GM23248 (cell line): ENCODE results near the gene SEMA4G. TPM values are rescaled to one million over a fixed set of nuclear protein-coding genes. Genes with fewer than 3 reads are reported as not detected.

ENCODE experiments used
- DNase-seq: peaks from one replicate; pipeline ENCODE4 v3.0.0-alpha.2; 2015
- H2AFZ ChIP-seq: fragments of 200-600 bp; sonication (generic); 2 replicates; pipeline ENCODE4 v1.6.1; 2016; ENCODE audit warnings: antibody characterized with exemption
- H3F3A ChIP-seq: fragments of 200-600 bp; sonication (generic); 2 replicates; pipeline ENCODE4 v1.6.1; 2016; ENCODE audit warnings: mild to moderate bottlenecking, antibody characterized with exemption, mixed run types; ENCODE audit not compliant: insufficient read depth
- H3K27ac ChIP-seq: fragments of 200-600 bp; sonication (generic); 2 replicates; pipeline ENCODE4 v1.5.1; 2016; ENCODE audit warnings: mild to moderate bottlenecking
- H3K27me3 ChIP-seq: fragments of 200-600 bp; sonication (generic); replicated peaks from 2 replicates; pipeline ENCODE4 v1.6.1; 2016; ENCODE audit warnings: mild to moderate bottlenecking; ENCODE audit not compliant: insufficient read depth
- H3K36me3 ChIP-seq: fragments of 200-600 bp; sonication (generic); 2 replicates; pipeline ENCODE4 v1.6.1; 2016; ENCODE audit warnings: low read depth, mild to moderate bottlenecking
- H3K4me1 ChIP-seq: fragments of 200-600 bp; sonication (generic); 2 replicates; pipeline ENCODE4 v1.6.1; 2016; ENCODE audit warnings: mild to moderate bottlenecking; ENCODE audit not compliant: insufficient read depth
- H3K4me2 ChIP-seq: fragments of 200-600 bp; sonication (generic); one replicate; pipeline ENCODE4 v1.6.1; 2016; ENCODE audit warnings: mild to moderate bottlenecking; ENCODE audit not compliant: unreplicated experiment
- H3K4me3 ChIP-seq: fragments of 200-600 bp; sonication (generic); 2 replicates; pipeline ENCODE4 v1.5.1; 2016; ENCODE audit warnings: mild to moderate bottlenecking
- H3K79me2 ChIP-seq: fragments of 200-600 bp; sonication (generic); 2 replicates; pipeline ENCODE4 v1.6.1; 2016; ENCODE audit warnings: mild to moderate bottlenecking; ENCODE audit not compliant: insufficient read depth
- H3K9ac ChIP-seq: fragments of 200-600 bp; sonication (generic); 2 replicates; pipeline ENCODE4 v1.6.1; 2016; ENCODE audit warnings: mild to moderate bottlenecking
- H3K9me2 ChIP-seq: fragments of 200-600 bp; sonication (generic); 2 replicates; pipeline ENCODE4 v1.6.1; 2016; ENCODE audit warnings: mixed run types, mild to moderate bottlenecking, moderate library complexity; ENCODE audit not compliant: insufficient read depth
- H3K9me3 ChIP-seq: fragments of 200-600 bp; sonication (generic); one replicate; pipeline ENCODE4 v1.6.1; 2017; ENCODE audit warnings: low read depth
- H4K20me1 ChIP-seq: fragments of 200-600 bp; sonication (generic); 2 replicates; pipeline ENCODE4 v1.6.0; 2016; ENCODE audit not compliant: insufficient read depth
- EZH2 ChIP-seq: fragments of 200-600 bp; sonication (generic); IDR thresholded peaks from 2 replicates; pipeline ENCODE4 v1.6.1; 2018; ENCODE audit warnings: antibody characterized with exemption, mild to moderate bottlenecking; ENCODE audit not compliant: insufficient read depth, poor library complexity, severe bottlenecking
- EZH2phosphoT487 ChIP-seq: fragments of 200-600 bp; sonication (generic); IDR thresholded peaks from 2 replicates; pipeline ENCODE4 v1.6.1; 2018; ENCODE audit warnings: antibody characterized with exemption, moderate library complexity, mild to moderate bottlenecking, low read depth; ENCODE audit not compliant: insufficient read depth
- WGBS, 2 experiments: methylation state at CpG; one replicate each; pipeline ENCODE4 v1.1.6; 2015 to 2017; ENCODE audit warnings: low lambda C conversion rate in 2 of 2, low coverage in 1 of 2; ENCODE audit errors: missing lambda C conversion rate in 2 of 2; 5-methylcytosine and 5-hydroxymethylcytosine counted together
- in situ Hi-C: fragments of 300-500 bp; cut with MboI; formaldehyde crosslinking; loops from 2 replicates; pipeline ENCODE4 v1.15.0; 2020
- polyA plus RNA-seq: library from polyadenylated mRNA; unstranded; fragments of >200 nt; fragmentation: Nextera tagmentation; extraction: Ambion mirVana; gene quantifications from 2 replicates; pipeline ENCODE4 v1.2.1, GENCODE V29; 2016
- total RNA-seq: library from RNA; depleted of rRNA; stranded (reverse); fragments of >200 nt; shearing (Covaris generic); gene quantifications from 2 replicates; pipeline ENCODE4 v1.2.3, GENCODE V29; 2014

Gene SEMA4G
- total and polyA plus RNA-seq, 2 experiments from 2014 or later, result 0.11 to 1.1 TPM

GRCh38 chr10:100943508-100943907, 25.8 kb upstream of the SEMA4G start:
- H3K36me3 ChIP-seq, result peaks cover 60% of the 10 kb centered on the region
- in situ Hi-C loops, result no loop called here

GRCh38 chr10:100945754-100946153, 23.6 kb upstream of the SEMA4G start:
- Histone ChIP-seq H3K9me3 (no peaks in the 10 kb centered on the region), H3K9me2 (no peaks in the 10 kb centered on the region), H3K79me2 (no peaks in the 10 kb centered on the region), H3K9ac (no peak overlapping the region), H3K4me2 (no peak overlapping the region), H2AFZ (no peak overlapping the region), H3K4me1 (no peaks in the 10 kb centered on the region), H3K27ac (no peak overlapping the region), H3K27me3 (no peaks in the 10 kb centered on the region), H3K36me3 (peaks cover 71% of the 10 kb centered on the region), H4K20me1 (no peaks in the 10 kb centered on the region), H3K4me3 (no peak overlapping the region), H3F3A (no peaks in the 10 kb centered on the region)
- DNase-seq, result peak; percentile 4
- TF ChIP-seq EZH2 (no peak), EZH2phosphoT487 (no peak)
- in situ Hi-C loops, result no loop called here

More at GRCh38 chr10:100943508-100943907, 25.8 kb upstream of the SEMA4G start:
- Histone ChIP-seq H3K27ac (no peak overlapping the region), H3F3A (0 out of 2 replicates have a peak, but pooled peaks cover 8% of the 10 kb centered on the region), H2AFZ (no peak overlapping the region), H3K9me2 (no peaks in the 10 kb centered on the region), H3K4me2 (no peak overlapping the region), H3K9ac (no peak overlapping the region), H3K4me1 (peaks cover 11% of the 10 kb centered on the region), H3K4me3 (no peak overlapping the region), H4K20me1 (no peaks in the 10 kb centered on the region), H3K9me3 (no peaks in the 10 kb centered on the region), H3K27me3 (no peaks in the 10 kb centered on the region), H3K79me2 (no peaks in the 10 kb centered on the region)
- DNase-seq, result no peak
- TF ChIP-seq EZH2 (no peak), EZH2phosphoT487 (no peak)

- TF ChIP-seq EZH2phosphoT487, result no peak
- H4K20me1 ChIP-seq, result no peaks in the 10 kb centered on the region
- no peaks in the 10 kb centered on the region for H3K9me2 ChIP-seq
- H3K36me3 ChIP-seq, result peaks cover 75% of the 10 kb centered on the region
- DNase-seq, result no peak
- H3F3A ChIP-seq, result no peaks in the 10 kb centered on the region
- H3K9ac ChIP-seq, result no peak overlapping the region
- WGBS, 2 experiments, result 96 to 97% methylated on average over 3 of the region's 3 CpGs
- H3K79me2 ChIP-seq, result no peaks in the 10 kb centered on the region
- H3K9me3 ChIP-seq, result no peaks in the 10 kb centered on the region
- H3K4me1 ChIP-seq, result no peaks in the 10 kb centered on the region
- in situ Hi-C loops, result no loop called here
- H2AFZ ChIP-seq, result no peak overlapping the region
- H3K4me2 ChIP-seq, result no peak overlapping the region
- H3K27ac ChIP-seq, result no peak overlapping the region
- H3K4me3 ChIP-seq, result no peak overlapping the region
- H3K27me3 ChIP-seq, result no peaks in the 10 kb centered on the region
Observed at GRCh38 chr10:100948916-100949315, 20.4 kb upstream of the SEMA4G start.

GRCh38 chr10:100960251-100960650, 9.1 kb upstream of the SEMA4G start:
- Histone ChIP-seq H2AFZ (no peak overlapping the region), H3K4me3 (no peak overlapping the region), H3K36me3 (peaks cover 73% of the 10 kb centered on the region), H3K4me1 (no peaks in the 10 kb centered on the region), H3K27ac (no peak overlapping the region), H3K27me3 (no peaks in the 10 kb centered on the region), H3K79me2 (no peaks in the 10 kb centered on the region), H3K9ac (no peak overlapping the region), H3K9me2 (no peaks in the 10 kb centered on the region), H4K20me1 (no peaks in the 10 kb centered on the region), H3K9me3 (no peaks in the 10 kb centered on the region), H3K4me2 (no peak overlapping the region), H3F3A (peaks cover 12% of the 10 kb centered on the region; the same call in 1 of the 2 replicates)
- TF ChIP-seq EZH2 (no peak), EZH2phosphoT487 (no peak)
- in situ Hi-C loops, result no loop called here
- DNase-seq, result no peak

GRCh38 chr10:100962351-100963080, 6.8 kb upstream of the SEMA4G start:
- H4K20me1 ChIP-seq, result no peaks in the 10 kb centered on the region
- H3K4me1 ChIP-seq, result no peaks in the 10 kb centered on the region
- no peaks in the 10 kb centered on the region for H3K9me2 ChIP-seq
- no peak overlapping the region for H3K27ac ChIP-seq
- no peak overlapping the region for H3K4me2 ChIP-seq
- H3K9ac ChIP-seq, result no peak overlapping the region
- peaks cover 12% of the 10 kb centered on the region; the same call in 1 of the 2 replicates for H3F3A ChIP-seq
- no peaks in the 10 kb centered on the region for H3K79me2 ChIP-seq
- DNase-seq, result no peak
- H3K27me3 ChIP-seq, result no peaks in the 10 kb centered on the region
- in situ Hi-C loops, result no loop called here
- 83 to 85% methylated on average over 4 of the region's 4 CpGs for WGBS, 2 experiments
- no peak overlapping the region for H3K4me3 ChIP-seq
- no peak overlapping the region for H2AFZ ChIP-seq
- H3K36me3 ChIP-seq, result peaks cover 54% of the 10 kb centered on the region
- TF ChIP-seq EZH2phosphoT487 (no peak), EZH2 (no peak)
- H3K9me3 ChIP-seq, result no peaks in the 10 kb centered on the region
